Smooth muscle cell (in vitro differentiated cells): ENCODE results near the gene FEM1B. TPM values are rescaled to one million over a fixed set of nuclear protein-coding genes. Genes with fewer than 3 reads are reported as not detected.
A peak's percentile ranks its signal among the peaks of the same experiment; 100 is the strongest.

ENCODE experiments used
- DNase-seq: peaks from one replicate; lab custom pipeline; 2025; ENCODE audit not compliant: unreplicated experiment; lab: John Stamatoyannopoulos, UW
- H2AFZ ChIP-seq: fragments of 200-600 bp; sonication (generic); 2 replicates; pipeline ENCODE4 v1.6.0; 2016; ENCODE audit warnings: antibody characterized with exemption, low read depth, mild to moderate bottlenecking
- H3F3A ChIP-seq: fragments of 200-600 bp; sonication (generic); 2 replicates; pipeline ENCODE4 v1.6.0; 2017; ENCODE audit warnings: antibody characterized with exemption, low read depth
- H3K27ac ChIP-seq: fragments of 200-600 bp; sonication (generic); 2 replicates; pipeline ENCODE4 v1.5.1; 2016; ENCODE audit warnings: low read depth, mild to moderate bottlenecking
- H3K27me3 ChIP-seq: fragments of 200-600 bp; sonication (generic); 2 replicates; pipeline ENCODE4 v1.6.1; 2016; ENCODE audit warnings: low read depth, mild to moderate bottlenecking
- H3K36me3 ChIP-seq: fragments of 200-600 bp; sonication (generic); 2 replicates; pipeline ENCODE4 v1.5.1; 2016; ENCODE audit warnings: low read depth
- H3K4me1 ChIP-seq: fragments of 200-600 bp; sonication (generic); 2 replicates; pipeline ENCODE4 v1.5.1; 2016; ENCODE audit warnings: low read depth
- H3K4me2 ChIP-seq: fragments of 200-600 bp; sonication (generic); 2 replicates; pipeline ENCODE4 v1.6.0; 2016; ENCODE audit warnings: mild to moderate bottlenecking
- H3K4me3 ChIP-seq: fragments of 200-600 bp; sonication (generic); 2 replicates; pipeline ENCODE4 v1.5.1; 2016; ENCODE audit warnings: mild to moderate bottlenecking
- H3K79me2 ChIP-seq: fragments of 200-600 bp; sonication (generic); 2 replicates; pipeline ENCODE4 v1.6.0; 2016; ENCODE audit warnings: low read depth, mild to moderate bottlenecking
- H3K9ac ChIP-seq: fragments of 200-600 bp; sonication (generic); 2 replicates; pipeline ENCODE4 v1.6.0; 2016; ENCODE audit warnings: low read depth
- H3K9me3 ChIP-seq: fragments of 200-600 bp; sonication (generic); replicated peaks from 2 replicates; pipeline ENCODE4 v1.5.1; 2016; ENCODE audit warnings: low read depth
- H4K20me1 ChIP-seq: fragments of 200-600 bp; sonication (generic); 2 replicates; pipeline ENCODE4 v1.6.0; 2016; ENCODE audit warnings: low read depth
- CTCF ChIP-seq: fragments of 200-600 bp; sonication (generic); IDR thresholded peaks from 2 replicates; pipeline ENCODE4 v1.5.1; 2017; ENCODE audit warnings: borderline replicate concordance, mild to moderate bottlenecking, antibody characterized with exemption; ENCODE audit not compliant: insufficient read depth, poor library complexity, severe bottlenecking
- WGBS: methylation state at CpG from one replicate; pipeline ENCODE4 v1.1.7; 2016; ENCODE audit warnings: low lambda C conversion rate; 5-methylcytosine and 5-hydroxymethylcytosine counted together
- polyA plus RNA-seq: library from polyadenylated mRNA; unstranded; fragments of >200 nt; fragmentation: Nextera tagmentation; extraction: Ambion mirVana; gene quantifications from 2 replicates; pipeline ENCODE4 v1.2.1, GENCODE V29; 2016
- total RNA-seq: library from RNA; depleted of rRNA; stranded (reverse); fragments of >200 nt; gene quantifications from 2 replicates; pipeline ENCODE4 v1.2.3, GENCODE V29; 2014

The FEM1B gene
- total and polyA plus RNA-seq, 2 experiments from 2014 or later = 13.0 to 41.4 TPM

GRCh38 chr15:68277131-68277602, 378 bp upstream of the FEM1B start:
- no peak for DNase-seq
- peaks cover 39% of the 10 kb centered on the region for H4K20me1 ChIP-seq
- peaks cover 41% of the 10 kb centered on the region for H3K79me2 ChIP-seq

GRCh38 chr15:68278345-68278594, 725 bp downstream of the FEM1B start:
- 2% methylated on average over 20 of the region's 22 CpGs for WGBS
- Histone ChIP-seq H4K20me1 (peaks cover 50% of the 10 kb centered on the region), H3K9ac (peak overlapping the region; percentile 92), H3K79me2 (peaks cover 52% of the 10 kb centered on the region), H3K4me2 (peak overlapping the region; percentile 98), H3F3A (peaks cover 15% of the 10 kb centered on the region), H3K27me3 (no peaks in the 10 kb centered on the region), H3K4me1 (peaks cover 43% of the 10 kb centered on the region), H3K27ac (peak overlapping the region; percentile 82), H3K9me3 (no peaks in the 10 kb centered on the region), H2AFZ (peak overlapping the region; percentile 67), H3K36me3 (no peaks in the 10 kb centered on the region), H3K4me3 (peak overlapping the region; percentile 82)
- DNase-seq = no peak
- TF ChIP-seq CTCF = no peak

More at GRCh38 chr15:68277131-68277602, 378 bp upstream of the FEM1B start:
- no peak for TF ChIP-seq CTCF
- Histone ChIP-seq H3K9ac (peak overlapping the region; percentile 92), H3K4me3 (peak overlapping the region; percentile 82), H3K36me3 (no peaks in the 10 kb centered on the region), H3K4me1 (peaks cover 43% of the 10 kb centered on the region), H2AFZ (peak overlapping the region; percentile 46), H3K4me2 (peak overlapping the region; percentile 98), H3K9me3 (no peaks in the 10 kb centered on the region), H3K27me3 (no peaks in the 10 kb centered on the region), H3K27ac (peak overlapping the region; percentile 82), H3F3A (peaks cover 26% of the 10 kb centered on the region)
- WGBS = 2% methylated on average over 25 of the region's 25 CpGs

DNA sequence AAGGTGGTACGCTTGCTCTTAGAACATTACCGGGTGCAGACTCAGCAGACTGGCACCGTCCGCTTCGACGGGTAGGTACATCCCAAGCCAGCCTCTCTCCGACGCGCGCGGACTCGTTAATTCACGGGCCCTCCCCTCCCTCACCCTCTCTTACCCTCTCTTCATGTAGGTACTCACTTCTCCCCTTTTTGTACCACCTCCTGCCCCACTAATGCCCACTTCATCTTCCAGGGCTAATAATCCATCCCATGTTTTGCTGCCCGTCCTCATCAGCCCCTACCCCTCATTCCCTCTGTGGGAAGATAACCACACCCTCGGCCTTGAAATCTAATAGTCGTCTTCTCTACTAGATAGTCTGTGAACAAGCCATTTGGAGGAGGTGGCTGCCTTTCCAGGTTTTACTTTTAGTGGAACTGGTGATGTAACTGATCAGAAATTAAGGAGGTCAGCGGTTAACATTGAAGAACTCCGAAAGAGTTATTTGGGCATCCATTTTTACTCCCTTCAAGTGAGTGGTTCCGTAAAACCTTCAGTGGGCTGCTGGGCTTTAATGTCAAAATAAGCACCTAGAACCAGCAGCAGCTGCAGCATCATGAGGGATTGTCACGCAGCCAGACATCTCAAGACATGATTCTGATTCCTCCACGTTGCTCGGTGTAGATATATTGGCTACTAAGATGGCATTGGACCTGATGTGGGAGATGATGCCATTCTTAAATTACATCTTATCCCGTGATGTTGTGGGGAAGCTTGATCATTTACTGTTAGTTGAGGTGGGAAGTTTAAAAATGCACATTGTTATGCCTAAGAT, 1.3 kb downstream of the FEM1B start:
- H3K79me2 ChIP-seq = peaks cover 57% of the 10 kb centered on the region
- H3K4me1 ChIP-seq = peaks cover 43% of the 10 kb centered on the region
- no peaks in the 10 kb centered on the region for H3K27me3 ChIP-seq
- H4K20me1 ChIP-seq = peaks cover 55% of the 10 kb centered on the region
- peak overlapping the region; percentile 82 for H3K27ac ChIP-seq
- WGBS = 3% methylated on average over 23 of the region's 23 CpGs
- H3K36me3 ChIP-seq = no peaks in the 10 kb centered on the region
- H3K9ac ChIP-seq = peak overlapping the region; percentile 92
- H2AFZ ChIP-seq = peak overlapping the region; percentile 67
- H3K9me3 ChIP-seq = no peaks in the 10 kb centered on the region
- H3K4me2 ChIP-seq = peak overlapping the region; percentile 98
- peak overlapping the region; percentile 82 for H3K4me3 ChIP-seq
- DNase-seq = no peak
- TF ChIP-seq CTCF = no peak
- peaks cover 10% of the 10 kb centered on the region for H3F3A ChIP-seq
